Measurements from ENCODE around the gene NAV2.
"Not testable (repeated sequence)": the region's sequence is repeated elsewhere in the genome, so short reads cannot be mapped to it uniquely, and the experiment has no call there.

The NAV2 gene

DNA sequence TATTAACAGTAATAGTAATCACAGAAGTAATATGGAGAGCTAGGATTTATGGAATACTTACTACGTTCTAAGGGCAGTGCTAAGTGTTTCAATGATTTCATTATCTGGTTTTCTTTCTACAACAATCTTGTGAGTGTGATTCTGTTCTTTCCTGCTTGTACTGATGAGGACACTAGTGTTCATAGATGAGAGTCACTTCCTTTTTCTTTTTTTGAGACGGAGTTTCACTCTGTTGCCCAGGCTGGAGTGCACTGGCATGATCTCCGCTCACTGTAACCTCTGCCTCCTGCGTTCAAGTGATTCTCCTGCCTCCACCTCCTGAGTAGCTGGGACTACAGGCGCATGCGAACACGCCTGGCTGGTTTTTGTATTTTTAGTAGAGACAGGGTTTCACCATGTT is 366.2 kb downstream of the NAV2 start:
- DNase-seq, result no peak

DNA sequence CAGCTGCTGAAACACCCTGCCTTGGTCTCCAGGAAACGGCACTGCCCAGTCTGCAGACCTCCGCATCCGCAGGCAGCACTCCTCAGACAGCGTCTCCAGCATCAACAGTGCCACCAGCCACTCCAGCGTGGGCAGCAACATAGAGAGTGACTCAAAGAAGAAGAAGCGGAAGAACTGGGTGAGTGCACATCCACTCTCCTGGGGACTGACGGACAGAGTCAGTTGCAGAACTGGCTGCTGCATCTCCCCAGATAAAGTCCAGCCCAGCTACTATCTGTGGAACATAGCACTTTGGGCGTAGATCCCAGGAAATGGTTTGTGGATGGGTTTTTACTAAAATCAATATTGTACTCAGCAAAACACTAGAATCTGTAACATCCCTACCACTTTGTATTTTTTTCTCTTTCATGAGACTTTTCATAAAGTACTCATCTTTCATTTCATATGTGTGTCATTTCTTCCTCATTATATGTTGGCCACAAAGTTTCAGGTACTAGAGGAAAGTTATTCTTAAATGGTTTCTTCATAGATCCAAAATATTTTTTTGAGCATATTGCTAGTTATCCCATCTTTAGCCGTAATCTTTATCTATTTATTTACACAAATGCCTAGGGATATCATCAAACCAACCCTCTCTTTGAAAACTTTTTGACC is 367.5 kb downstream of the NAV2 start:
- no peak for DNase-seq

- no peak for DNase-seq
These were observed 368.7 kb downstream of the NAV2 start for GRCh38 chr11:20081336-20081735.

DNA sequence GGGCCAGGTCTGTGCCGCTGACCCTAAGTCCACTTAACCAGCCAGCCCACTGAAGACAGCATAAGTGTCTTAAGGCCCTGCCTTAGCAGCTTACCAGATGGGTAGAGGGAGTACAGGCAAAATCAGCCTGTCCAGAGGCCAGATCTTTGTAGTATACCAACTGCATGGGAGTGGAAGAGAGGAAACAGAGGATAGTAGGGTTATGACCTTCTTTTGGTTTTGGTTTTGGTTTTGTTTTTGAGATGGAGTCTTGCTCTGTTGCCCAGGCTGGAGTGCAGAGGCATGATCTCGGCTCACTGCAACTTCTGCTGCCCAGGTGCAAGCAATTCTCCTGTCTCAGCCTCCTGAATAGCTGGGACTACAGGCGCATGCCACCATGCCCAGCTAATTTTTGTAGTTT is 371.2 kb downstream of the NAV2 start:
- DNase-seq, result not testable (repeated sequence)

DNA sequence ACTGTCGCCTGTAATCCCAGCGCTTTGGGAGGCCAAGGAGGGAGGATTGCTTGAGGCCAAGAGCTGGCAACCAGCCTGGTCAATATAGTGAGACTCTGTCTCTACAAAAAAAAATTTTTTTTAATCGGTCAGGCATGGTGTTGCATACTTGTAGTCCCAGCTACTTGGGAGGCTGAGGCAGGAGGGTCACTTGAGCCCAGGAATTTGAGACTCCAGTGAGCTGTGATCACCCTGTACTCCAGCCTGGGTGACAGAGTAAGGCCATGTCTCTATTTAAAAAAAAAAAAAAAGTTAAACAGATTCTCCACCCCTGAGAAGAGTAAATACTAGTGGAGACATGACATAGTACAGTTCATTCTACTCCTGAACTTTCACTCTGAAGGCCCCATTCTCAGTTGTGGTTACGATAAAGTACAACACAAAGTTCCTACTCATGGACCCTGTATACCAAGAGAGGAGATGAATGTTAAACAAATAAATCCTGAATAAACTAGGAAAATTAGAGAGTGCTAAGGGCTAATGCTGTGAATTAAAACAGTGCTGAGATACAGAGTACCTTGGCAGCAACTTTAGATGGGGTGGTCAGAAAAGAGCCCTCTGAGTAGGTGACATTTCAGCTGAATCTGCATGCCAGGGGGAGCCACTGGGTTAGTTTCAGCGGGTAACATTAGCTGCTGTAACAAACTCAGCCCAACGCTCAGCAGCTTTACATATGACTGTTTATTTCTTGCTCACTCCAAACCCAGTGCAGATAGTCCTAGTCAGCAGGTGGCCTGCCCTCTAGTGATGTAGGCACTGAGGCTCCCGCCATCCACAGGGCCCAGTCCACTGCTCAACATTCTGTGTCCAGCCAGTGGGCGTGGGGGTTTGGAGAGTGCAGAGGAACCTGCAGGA is 372.5 kb downstream of the NAV2 start:
- no peak for DNase-seq

DNA sequence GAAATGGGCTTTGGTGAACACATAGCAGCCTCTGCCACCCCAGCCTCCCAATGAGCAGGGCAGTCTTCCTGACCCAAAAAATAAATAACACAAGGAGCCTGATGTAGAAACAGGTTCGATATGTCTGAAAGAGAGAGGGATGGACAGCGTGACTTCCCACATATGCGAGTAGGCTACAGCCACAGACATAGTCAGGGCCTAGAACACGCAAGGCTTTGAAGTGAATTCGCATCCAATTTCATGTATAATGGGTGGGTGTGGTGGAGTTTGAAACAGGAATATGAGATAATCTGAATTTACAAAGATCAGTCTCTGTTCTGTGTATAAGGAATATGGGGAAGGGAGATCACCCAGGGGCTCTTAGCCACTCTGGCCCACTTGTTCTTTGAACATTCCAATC is 373.3 kb downstream of the NAV2 start:
- DNase-seq, result no peak

- no peak for DNase-seq
These were observed 374.5 kb downstream of the NAV2 start for GRCh38 chr11:20087118-20087521.

- DNase-seq, result no peak
These were observed 376.0 kb downstream of the NAV2 start for GRCh38 chr11:20088397-20089225.

DNA sequence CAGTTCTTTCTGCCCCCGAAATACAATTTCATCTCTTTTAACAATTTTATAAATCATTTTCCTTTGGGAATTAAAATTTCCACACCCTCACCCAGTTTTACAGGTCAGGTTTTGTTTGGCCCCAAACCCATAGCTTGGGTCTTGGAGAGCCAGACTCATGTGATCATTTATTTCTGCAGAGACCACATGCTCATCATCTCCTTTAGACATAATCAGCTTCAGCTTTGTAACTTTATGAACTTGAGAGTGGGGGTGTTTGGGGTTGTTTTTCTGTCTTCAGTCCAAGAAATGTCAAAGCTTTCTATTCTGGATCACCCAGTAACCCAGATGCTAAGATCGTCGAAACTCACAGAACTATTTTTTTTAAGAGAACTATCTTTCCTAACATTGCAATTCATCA is 376.7 kb downstream of the NAV2 start:
- DNase-seq, result no peak

DNA sequence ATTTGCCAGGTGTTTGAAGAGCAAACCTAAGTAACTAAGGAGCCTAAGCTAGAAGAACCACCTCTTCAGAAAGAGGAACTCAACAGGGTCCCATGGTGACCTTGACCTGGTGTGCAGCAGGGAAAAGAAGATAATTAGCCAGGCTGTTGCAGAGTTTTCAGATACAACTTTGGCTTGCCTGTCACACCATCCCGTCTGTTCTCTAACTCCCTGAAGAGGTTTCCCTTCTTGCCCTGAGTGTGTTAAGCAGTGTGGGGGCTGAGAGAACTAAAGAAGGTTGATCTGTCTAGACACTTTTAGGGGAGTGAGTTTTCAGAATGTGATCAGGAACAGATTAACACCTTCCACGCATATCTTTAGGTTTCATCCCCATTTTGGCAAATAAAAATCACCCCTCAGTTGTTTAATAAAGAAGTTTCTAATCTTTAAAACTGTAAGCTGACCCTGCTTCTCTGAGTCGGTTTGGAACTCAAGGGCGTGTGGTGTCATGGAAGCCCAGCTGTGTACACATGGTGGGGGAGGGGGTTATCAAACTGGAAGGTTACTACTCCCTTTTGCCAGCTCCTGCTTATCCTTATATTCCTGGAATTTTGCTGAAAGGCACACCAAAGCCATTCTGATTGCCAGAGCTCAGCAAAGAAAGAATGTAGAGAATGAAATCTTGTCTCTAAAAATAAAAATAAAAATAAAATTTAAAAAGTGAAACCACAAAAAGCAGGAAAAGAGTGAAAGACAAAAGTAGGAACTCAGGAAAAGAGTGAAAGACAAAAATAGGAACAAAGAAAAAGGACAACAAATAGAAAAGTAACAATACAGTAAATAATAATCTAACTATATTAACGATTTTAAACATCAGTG is 377.4 kb downstream of the NAV2 start:
- DNase-seq, result no peak

DNA sequence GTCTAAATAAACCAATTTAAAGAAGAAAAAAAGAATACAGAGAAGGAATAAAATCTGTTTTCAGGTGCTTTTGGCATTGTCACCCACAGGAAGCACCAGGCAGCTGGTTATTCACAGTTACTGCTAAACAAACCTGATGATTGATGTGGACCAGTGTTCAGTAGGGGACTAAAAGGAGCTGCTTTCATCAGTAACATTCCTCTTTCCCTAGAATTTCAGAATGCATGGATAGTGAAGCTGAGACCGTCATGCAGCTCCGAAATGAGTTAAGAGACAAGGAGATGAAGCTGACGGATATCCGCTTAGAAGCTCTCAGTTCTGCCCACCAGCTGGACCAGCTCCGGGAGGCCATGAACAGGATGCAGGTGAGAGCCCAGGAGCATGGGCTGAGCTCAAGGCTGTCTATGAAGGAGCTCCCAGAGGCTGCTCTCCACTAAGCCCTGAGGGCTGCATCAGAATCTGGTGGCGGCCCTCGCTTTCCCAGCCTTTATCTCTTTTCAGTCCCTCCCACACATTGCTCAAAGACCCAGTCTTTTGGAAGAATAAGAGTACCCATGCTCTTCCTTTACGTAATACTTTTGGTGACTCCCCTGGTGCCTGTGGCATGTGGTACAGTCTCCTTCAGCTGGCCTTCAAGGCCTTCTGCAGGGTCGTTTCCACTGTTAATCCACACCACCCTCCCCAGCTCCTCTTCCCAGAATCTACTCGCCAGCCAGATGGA is 378.2 kb downstream of the NAV2 start:
- no peak for DNase-seq

DNA sequence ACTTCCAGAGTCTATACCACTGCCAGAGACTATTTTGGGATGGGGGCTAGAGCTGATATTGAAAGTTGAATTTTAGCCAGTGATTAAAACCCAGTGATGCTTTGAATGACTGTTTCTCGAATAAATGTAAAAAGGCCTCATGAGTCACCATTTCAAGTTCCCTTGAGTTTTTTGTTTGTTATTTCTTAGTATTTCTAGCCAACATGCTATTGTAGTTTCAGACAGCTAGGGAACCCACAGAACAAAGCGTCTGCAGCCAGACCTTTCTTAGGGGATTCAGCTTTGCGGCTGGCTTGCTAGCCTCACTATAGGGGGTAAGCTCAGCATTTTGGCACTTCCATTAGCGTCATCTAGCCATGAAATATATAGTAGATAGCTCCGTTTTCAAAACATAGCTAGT is 381.1 kb downstream of the NAV2 start:
- DNase-seq, result no peak

DNA sequence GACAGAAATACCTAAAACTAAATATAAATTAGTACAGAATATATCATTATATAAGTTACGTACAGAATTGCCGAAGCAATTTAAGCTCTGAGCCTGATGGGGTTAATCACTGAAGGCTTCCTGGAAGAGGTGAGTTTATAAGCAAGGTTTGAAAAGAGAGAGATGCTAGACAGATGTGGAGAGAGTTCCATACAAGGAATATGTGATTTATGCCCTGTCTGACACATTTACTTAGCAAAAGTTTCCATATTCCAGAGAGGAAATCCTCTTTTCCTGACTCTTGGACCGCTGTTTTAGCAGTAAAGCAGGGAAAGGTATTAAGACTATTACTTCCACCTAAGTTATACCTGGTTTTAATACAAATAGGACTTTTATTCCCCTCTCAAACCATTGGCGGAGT is 382.6 kb downstream of the NAV2 start:
- no peak for DNase-seq

DNA sequence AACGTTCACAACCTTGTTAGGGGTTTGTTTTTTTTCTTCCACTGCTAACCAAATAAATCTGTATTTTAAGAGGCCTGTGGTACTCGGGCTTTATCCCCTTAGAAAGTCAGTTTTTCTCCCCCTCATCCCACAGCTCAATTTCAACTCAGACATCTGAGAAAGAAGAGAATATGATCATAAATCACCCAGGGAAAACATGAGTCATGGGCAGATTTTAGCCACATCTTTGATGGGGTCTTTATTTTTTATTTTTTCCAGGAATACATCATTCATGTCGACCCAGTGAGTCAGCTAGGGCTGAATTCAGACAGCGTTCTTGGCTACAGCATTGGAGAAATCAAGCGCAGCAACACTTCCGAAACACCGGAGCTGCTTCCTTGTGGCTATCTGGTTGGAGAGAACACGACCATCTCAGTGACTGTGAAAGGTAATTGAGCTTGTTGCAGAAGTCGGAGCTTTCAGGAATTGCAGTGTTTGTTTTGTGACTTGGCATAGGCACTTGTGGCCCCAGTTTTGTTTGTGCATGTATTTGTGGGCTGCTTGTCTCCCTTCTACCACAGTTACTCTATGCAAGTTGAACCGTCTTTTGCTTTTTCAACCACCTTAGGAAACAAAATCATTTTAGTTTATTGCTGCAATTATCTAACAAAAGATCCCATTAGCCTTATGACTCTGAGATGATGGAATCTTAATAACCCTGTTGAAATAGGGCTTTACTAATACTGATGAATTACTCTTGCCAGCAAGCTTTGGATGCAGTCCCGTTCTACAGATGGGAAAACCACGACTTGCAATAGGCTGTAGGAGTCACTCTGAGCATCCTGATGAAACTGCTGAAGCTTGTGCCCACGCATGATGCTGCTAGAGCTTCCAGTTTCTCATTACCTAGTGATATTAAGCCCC is 384.9 kb downstream of the NAV2 start:
- no peak for DNase-seq

GRCh38 chr11:20099527-20099926 is 386.9 kb downstream of the NAV2 start:
- no peak for DNase-seq

DNA sequence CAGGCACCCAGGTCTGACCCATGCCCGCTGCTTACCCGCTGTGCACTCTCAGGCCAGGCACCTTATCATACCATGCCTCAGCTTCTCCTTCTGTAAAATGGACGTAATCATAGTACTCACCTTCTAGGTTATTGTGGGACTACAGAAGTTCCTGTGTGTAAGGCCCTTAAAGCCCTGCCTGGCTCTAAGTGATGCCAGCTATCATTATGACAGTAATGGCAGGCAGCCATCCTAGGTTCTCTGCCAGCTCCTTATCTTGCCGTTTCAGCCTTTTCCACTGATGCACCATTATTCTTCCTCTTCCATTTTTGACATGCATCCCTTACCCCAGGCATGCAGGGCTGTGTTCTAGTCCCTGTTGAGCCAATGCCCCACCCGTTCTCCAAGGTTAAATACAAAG is 389.8 kb downstream of the NAV2 start:
- no peak for DNase-seq

DNA sequence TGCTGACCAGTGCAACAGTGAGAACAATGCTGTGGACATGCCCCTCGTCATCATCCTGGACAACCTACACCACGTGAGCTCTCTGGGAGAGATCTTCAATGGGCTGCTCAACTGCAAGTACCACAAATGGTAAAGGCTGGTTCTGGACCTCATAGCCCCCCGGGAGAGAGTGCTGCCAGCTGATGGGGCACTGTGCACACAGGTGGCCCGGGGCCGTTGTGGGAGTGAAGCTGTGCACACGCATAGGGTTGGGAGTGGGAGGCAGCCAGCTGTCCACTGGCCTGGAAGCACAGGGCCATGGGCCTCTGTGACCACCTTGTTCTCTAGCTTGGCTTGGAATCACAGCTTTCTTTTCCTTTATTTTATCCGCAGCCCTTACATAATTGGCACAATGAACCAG is 390.6 kb downstream of the NAV2 start:
- no peak for DNase-seq

- no peak for DNase-seq
These were observed 392.8 kb downstream of the NAV2 start for GRCh38 chr11:20105427-20105826.

GRCh38 chr11:20109731-20110445 is 397.3 kb downstream of the NAV2 start:
- DNase-seq, result no peak

Data from CD4-positive, alpha-beta T cell treated with Interleukin-12 subunit alpha and Interleukin-12 subunit beta, for 1 hour (primary cell).